ENCODE data around the gene YIPF3.

GRCh38 chr6:43508481-43509141 is 8.1 kb downstream of the YIPF3 start:
- TF ChIP-seq CTCF (IDR thresholded peaks at IDR 0.05; ENCODE audit: insufficient read depth, low read length): no peak
- no peak for TF ChIP-seq POLR2AphosphoS5 (IDR thresholded peaks at IDR 0.05; ENCODE audit: low read depth)

All from HL-60 (cell line).